GM21825 (cell line): ENCODE results near the gene AOPEP.

Experiments
- ATAC-seq: cut with Tn5 transposase; IDR thresholded peaks from one replicate; pipeline ENCODE4 v1.9.1; 2021; ENCODE audit warnings: mild to moderate bottlenecking, moderate library complexity; ENCODE audit not compliant: unreplicated experiment

The AOPEP gene

GRCh38 chr9:95124582-95125367 lies 398.3 kb downstream of the AOPEP start:
- no peak for ATAC-seq

DNA sequence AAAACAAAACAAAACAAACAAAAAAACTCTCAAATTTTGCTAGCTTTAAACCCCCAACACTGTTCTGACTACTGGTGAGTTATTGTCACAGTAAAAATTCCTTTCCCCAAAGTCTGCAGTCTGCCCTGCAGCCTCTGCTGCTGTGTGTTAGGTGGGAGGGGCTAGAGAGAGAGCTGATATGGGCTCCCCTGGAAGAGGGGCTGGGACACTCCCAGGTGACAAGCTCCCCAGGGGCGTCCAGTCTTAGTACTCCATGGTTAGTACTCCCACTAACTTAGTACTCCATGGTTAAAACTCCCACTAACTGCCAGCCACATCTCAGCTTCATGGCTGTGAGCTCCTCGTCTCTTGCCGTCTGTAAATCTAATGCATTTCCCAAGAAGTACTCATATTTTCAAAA lies 399.2 kb downstream of the AOPEP start:
- no peak for ATAC-seq

- no peak for ATAC-seq
Measured at GRCh38 chr9:95126739-95127138, 400.2 kb downstream of the AOPEP start.

- peak; percentile 75 for ATAC-seq
Measured at GRCh38 chr9:95127249-95128176, 401.0 kb downstream of the AOPEP start.

DNA sequence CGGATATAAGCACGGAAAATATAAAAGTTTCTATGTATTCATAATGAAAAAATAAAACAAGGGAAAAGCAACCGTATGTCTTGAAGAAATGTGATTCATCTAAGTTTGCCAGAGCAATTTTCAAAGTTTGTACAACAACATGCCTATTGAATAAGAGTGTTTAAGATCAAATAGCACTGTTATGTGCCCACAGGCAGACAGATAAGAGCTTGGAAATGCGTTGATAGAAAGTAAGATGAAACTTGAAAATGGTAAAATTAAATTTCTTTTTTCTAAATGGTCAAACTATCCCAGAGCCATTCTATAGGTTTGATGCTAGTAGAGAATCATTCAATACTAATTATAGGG lies 401.7 kb downstream of the AOPEP start:
- ATAC-seq: no peak

GRCh38 chr9:95129476-95130291 lies 403.2 kb downstream of the AOPEP start:
- no peak for ATAC-seq

DNA sequence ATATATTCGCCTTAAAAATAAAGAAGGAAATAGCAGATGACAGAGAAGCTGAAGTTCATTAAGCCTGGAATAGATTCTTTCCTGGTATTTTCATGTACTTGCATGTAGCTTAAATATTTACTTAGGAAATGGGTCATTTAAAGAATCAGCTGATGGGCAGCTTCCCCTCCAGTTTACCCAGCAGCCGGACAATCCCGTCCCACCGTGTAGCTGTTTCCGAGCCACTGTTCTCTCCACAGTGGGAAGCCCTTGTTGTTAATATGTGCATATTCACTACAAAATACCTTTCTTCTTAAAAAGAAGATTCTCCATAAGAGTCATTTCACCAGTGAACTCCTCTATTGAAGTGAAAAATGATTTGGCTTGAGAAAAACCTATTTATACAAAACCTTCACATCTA lies 404.0 kb downstream of the AOPEP start:
- ATAC-seq: no peak

GRCh38 chr9:95131023-95131943 lies 404.8 kb downstream of the AOPEP start:
- ATAC-seq: no peak

- no peak for ATAC-seq
Measured at GRCh38 chr9:95132366-95133324, 406.1 kb downstream of the AOPEP start.

GRCh38 chr9:95133325-95133705 lies 406.8 kb downstream of the AOPEP start:
- no peak for ATAC-seq

- ATAC-seq: no peak
Measured at GRCh38 chr9:95134457-95134881, 408.0 kb downstream of the AOPEP start.

DNA sequence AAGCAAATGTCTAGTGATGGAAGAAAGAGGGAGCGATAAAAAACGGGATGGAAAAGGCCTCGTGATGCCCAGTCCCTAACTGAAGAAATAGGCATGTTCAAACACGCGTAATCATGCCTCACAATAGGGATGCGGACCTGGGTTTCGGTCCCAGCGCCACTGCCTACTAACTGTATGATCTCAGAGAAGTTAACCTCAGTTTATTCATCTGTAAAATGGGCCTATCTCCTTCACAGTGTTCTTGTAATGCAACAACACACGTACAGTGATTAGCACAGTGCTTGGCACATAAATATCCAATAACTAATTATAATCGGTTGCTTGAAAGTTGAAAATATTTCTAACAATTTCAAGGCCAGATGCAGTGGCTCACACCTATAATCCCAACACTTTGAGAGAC lies 409.3 kb downstream of the AOPEP start:
- ATAC-seq: no peak
